HK-2 (cell line): Measurements from ENCODE around the gene ITGA6.

Experiments
- DNase-seq: peaks from one replicate; pipeline ENCODE4 v3.0.0-alpha.2; 2018; ENCODE audit not compliant: unreplicated experiment

The ITGA6 gene

GRCh38 chr2:172465417-172466334 is 38.3 kb downstream of the ITGA6 start:
- DNase-seq: peak; percentile 35

GRCh38 chr2:172467382-172467781 is 40.0 kb downstream of the ITGA6 start:
- no peak for DNase-seq

DNA sequence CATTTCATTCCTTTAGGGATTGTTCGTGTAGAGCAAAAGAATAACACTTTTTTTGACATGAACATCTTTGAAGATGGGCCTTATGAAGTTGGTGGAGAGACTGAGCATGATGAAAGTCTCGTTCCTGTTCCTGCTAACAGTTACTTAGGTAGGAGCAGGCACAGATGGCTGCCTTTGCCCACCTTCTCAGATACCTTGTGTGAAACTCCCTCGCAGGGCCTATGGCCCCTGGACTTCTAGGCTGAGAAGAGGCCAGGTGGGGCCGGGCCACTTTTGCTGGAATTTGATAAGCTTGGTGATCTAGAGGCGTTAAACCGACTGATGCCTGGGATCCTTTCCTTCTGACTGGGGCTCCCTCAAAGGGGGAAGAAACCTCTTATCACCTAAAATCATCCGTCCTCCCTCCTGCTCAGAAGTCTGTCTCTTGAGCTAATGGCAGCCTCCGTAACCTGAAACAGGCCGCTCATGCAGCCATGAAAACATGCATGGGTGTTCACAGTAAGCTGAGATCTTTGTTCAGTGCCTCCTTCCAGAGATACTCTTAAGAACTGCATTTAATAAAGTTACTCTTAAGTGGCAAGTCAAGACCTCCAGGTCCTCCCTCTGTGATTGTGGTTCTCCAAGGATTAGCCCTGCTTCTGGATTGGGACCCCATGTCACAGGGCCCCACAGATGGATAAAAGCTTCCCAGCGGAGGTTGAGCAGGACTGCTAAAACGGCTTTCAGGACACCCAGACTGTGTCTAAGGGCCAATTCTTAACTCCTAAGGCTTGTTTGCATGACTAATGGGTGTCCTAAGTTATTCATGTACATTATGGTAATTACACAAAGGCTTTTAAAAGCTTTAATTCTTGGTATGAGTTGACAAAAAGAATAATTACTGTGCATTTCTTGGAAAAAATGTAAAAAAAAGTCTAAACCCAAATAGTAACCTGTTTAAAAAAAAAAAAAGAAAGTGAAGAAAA is 43.9 kb downstream of the ITGA6 start:
- no peak for DNase-seq

GRCh38 chr2:172472446-172473033 is 45.2 kb downstream of the ITGA6 start:
- no peak for DNase-seq

DNA sequence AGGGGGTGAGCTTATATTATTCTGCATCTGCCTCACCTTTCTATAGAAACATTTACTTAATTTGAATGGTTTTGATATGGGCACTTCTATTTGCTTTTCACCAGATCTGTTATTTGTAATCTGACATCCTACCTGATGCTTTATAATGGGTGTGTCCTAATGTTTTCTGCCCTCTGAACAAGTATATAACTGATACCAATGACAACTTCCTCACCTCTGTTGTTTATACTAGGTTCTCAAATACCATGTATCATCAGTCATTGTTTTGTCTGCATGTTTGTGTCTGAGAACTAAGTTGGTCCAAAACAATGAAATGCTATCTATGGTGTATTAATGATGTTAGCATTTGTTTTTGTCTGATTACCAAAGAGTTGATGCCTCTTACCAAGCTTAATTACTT is 45.8 kb downstream of the ITGA6 start:
- DNase-seq: no peak

- DNase-seq: no peak
These were observed 51.0 kb downstream of the ITGA6 start for GRCh38 chr2:172478353-172478752.

GRCh38 chr2:172480301-172481218 is 53.2 kb downstream of the ITGA6 start:
- DNase-seq: no peak

DNA sequence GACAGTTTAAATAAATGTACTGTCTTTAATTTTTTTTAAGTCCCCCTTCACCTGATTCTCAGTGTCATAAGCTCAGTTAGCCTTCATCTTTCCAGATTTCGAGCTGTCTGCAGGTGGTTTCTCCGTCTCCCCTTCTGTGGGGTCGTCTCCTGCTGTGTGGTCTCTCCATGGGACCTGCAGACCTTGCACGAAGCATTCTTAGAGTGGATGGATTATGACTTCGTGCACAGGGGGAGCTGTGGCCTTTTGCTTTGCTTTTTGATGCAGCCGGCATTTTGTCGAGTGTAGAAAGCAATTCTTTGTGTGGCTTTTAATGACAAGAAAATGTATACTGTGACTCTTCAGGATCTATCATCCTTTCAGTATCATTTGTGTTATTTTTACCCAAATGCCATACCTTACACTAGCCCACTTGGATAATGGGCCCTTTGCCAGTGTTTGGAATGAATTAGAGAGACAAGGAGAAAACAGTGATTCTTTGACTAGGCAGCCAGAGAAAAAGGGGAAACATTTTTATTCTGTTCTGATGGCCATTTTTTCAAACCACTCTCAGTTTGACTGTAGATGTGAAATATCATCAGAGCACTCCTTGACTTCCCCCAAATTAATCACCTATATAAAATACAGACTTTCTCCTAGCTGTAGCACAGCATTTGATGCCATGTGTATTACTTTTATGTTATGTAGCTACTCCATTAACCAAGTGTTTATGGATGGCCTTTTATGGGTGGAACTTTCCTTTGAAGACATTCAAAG is 54.3 kb downstream of the ITGA6 start:
- no peak for DNase-seq

DNA sequence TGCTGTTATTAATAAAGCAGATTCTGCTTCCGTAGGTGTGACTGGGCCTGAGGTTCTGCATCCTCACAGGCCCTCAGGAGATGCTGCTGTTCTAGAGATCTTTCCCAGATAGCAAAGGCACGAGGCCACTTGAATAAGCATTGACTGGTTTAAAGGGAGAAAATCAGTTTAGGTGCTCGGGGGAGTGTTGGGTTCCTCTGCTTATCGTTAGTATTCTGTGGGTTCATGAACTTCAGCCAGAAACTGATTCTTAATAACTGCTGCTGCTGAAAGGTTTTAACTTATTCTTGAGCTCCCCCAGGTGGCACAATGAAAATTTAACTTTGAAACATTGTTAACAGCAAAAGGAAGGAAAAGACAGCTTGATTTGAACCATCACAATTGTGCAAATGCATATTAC is 56.9 kb downstream of the ITGA6 start:
- no peak for DNase-seq

DNA sequence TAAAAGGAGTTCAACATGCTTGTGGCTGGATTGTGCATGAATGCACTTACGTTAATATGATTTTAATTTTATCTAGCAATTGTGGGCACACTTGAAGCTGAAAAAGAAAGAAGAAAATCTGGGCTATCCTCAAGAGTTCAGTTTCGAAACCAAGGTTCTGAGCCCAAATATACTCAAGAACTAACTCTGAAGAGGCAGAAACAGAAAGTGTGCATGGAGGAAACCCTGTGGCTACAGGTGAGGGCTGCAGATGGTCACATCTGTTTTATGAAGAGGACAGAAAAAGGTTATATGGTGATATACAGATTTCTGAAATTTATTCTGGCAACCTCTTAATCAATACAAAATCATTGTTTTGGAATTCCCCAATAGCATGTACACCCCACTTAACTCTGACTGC is 57.3 kb downstream of the ITGA6 start:
- DNase-seq: no peak

- DNase-seq: no peak
These were observed 61.2 kb downstream of the ITGA6 start for GRCh38 chr2:172488556-172488955.

DNA sequence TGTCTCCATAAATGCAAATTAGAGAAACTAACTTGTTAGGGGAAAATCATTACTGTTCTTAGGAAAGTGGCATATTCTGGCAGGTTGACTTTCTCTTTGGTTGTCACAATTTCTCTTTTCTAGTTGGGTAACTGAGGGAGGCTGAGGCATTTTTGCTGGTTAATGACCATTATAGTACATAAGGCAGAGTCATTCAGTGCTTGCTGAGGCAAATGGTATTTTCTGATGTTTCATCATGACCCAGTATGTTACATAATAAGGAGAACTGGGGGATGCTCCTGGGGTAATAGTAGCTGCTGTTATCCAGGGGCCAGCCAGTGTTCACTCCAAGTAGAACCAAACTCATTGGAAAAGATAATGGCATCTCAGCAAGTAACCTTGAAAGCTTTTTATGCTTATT is 62.3 kb downstream of the ITGA6 start:
- no peak for DNase-seq

DNA sequence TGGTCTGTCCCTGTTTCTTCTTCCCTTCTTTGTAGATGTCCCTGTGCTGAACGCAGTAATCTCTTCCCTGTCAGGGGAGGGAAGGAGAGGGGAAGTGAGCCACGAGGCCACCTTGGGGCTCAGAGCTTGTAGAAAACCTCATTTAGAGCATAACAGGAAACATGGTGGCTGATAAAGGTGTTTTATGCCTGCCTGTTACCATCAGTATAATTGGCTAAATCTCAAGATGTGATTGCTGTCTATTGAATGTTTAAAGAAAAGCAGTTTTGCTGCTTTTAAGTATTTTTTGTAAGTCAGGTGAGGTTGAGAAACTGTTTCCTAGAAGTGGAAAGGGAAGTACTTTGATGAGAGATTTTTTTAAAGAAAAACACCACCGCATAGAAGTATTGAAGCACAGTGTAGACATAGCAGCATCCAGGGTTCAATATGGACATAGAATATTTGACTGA is 68.8 kb downstream of the ITGA6 start:
- no peak for DNase-seq

GRCh38 chr2:172507199-172507598 is 79.8 kb downstream of the ITGA6 start:
- no peak for DNase-seq

DNA sequence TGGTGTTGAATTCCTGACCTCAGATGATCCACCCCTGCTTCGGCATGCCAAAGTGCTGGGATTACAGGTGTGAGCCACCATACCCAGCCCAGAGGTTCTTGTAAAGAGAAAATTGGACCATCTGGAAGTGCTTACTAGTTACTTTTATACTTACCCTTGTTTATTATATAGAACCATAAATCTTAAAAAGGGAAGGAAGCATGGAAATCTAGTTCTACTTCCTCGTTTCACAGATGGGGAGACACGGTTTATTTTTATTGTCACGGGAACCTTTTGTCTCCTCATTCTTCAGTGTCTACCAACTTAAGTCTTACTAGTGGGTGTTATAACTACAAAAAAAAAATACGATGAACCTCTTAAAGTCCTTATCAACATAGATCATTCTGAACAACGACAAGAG is 82.7 kb downstream of the ITGA6 start:
- DNase-seq: no peak

DNA sequence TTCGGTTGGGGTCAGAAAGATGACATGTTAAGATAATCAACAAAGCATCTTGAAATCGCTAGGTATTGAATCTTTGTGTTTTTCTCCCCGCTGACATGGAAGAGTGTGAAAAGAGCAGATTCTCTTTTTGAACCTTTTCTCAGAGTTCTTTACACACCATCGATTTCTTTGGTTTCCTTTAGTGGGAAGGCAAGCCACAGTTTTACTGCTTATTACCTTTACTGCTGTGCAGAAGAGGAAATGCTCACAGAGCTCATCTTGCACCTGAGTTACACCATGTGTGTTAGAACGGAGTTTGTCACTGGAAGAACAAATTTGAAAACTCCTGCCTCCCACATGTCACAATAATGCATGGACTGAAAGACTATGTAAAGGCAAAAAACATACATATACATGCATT is 83.2 kb downstream of the ITGA6 start:
- no peak for DNase-seq

DNA sequence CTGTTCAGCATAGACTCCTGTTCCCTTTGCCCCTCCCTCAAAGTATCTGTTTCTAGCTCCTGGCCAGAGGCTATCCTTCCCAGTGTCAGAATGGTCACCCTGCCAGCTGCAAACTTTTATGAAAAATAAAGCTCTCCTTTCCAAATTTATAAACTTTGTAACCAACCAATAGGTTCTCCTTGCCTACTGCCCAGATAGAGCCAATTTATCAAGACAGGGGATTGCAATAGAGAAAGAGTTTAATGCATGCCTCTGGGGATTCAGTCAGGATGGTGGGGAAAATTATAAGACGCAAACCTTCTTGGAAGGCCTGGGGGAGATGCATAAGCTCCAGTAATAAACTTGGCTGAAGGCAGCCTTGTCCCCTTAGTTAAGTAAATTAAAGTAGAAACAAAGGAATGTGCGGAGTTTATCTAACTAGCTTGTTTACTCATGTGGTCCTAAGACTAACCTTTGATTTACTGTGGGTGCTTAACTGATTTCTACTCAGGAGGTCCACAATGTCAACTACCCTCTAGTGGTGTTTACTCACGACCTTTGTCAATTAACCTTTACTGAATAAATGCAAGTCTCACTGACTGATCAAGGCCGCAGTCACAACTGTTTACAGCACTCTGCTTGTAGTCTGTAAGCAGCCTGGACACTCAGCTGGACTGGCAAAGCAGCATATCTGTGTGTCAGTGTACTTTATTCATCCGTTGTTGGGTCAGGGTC is 85.6 kb downstream of the ITGA6 start:
- no peak for DNase-seq

DNA sequence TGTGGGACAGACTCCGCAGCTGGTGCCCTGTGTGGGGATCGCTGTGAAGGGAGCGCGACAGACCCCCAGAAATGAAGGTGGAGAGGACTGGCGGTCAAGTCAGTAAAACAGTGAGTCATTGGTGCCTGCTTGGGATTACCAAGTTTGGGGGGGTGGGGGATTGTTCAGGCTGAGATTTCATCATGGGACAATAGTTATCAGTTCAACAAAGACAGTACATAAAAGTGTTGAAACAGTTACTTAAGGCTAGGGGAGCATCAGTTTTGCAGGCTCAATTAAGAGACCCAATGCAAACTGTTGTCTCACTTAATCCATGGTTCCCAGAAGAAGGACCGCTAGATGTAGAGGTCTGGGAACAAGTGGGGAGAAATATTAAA is 86.1 kb downstream of the ITGA6 start:
- no peak for DNase-seq

- DNase-seq: no peak
These were observed 86.7 kb downstream of the ITGA6 start for GRCh38 chr2:172513935-172514586.
